ENCODE data around the gene WDR90.

DNA sequence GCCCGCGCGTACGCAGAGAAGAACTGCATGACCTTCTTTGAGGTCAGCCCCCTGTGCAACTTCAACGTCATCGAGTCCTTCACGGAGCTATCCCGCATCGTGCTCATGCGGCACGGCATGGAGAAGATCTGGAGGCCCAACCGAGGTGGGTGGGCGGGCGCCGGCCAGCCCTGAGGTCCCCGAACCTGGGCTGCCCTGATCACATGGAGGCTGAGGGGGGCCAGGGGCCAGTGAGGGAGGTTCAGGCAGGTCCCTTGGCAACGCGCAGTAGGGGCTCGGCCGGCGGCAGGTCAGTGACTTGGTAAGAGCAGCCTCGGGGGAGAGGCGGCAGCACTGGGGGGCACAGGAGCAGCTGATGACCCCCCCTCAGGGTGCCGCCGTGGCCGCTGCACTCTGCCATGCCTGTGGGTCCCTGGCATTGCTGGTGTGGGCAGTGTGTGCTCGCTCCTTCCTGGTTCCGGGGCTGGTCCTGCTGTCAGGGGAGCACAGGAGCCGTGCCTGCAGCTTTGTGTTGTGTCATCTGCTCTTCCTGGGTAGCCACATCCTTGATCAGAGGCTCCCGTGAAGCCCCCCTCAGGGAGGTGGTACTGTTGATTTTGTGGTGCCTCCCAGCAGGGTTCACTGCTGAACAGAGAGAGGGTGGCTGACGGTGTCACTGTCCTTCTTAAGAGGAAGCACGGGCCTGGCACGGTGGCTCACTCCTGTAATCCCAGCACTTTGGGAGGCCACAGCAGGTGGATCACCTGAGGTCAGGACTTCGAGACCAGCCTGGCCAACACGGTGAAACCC is 23.0 kb upstream of the WDR90 start:
- TF ChIP-seq, protein P1, sequence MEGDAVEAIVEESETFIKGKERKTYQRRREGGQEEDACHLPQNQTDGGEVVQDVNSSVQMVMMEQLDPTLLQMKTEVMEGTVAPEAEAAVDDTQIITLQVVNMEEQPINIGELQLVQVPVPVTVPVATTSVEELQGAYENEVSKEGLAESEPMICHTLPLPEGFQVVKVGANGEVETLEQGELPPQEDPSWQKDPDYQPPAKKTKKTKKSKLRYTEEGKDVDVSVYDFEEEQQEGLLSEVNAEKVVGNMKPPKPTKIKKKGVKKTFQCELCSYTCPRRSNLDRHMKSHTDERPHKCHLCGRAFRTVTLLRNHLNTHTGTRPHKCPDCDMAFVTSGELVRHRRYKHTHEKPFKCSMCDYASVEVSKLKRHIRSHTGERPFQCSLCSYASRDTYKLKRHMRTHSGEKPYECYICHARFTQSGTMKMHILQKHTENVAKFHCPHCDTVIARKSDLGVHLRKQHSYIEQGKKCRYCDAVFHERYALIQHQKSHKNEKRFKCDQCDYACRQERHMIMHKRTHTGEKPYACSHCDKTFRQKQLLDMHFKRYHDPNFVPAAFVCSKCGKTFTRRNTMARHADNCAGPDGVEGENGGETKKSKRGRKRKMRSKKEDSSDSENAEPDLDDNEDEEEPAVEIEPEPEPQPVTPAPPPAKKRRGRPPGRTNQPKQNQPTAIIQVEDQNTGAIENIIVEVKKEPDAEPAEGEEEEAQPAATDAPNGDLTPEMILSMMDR (IDR thresholded peaks at IDR 0.05; ENCODE audit: low read depth, low read length), result no peak
- TF ChIP-seq, protein P2, sequence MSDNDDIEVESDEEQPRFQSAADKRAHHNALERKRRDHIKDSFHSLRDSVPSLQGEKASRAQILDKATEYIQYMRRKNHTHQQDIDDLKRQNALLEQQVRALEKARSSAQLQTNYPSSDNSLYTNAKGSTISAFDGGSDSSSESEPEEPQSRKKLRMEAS (IDR thresholded peaks at IDR 0.05; ENCODE audit: low read depth, low read length), result no peak
- no peak for TF ChIP-seq POLR2A (IDR thresholded peaks at IDR 0.05; ENCODE audit: extremely low read depth, insufficient read length)

Data from NB4 (cell line).